Neural progenitor cell (in vitro differentiated cells): ENCODE results near the gene DNAI4.

Experiments
- CTCF ChIP-seq: fragments of 200-600 bp; sonication (generic); IDR thresholded peaks from 2 replicates; pipeline ENCODE4 v1.5.1; 2017; ENCODE audit warnings: antibody characterized with exemption, mild to moderate bottlenecking
- EZH2 ChIP-seq: fragments of 200-600 bp; sonication (generic); IDR thresholded peaks from 2 replicates; pipeline ENCODE4 v1.6.1; 2017; ENCODE audit warnings: antibody characterized with exemption, mild to moderate bottlenecking, moderate library complexity
- EZH2phosphoT487 ChIP-seq: fragments of 200-600 bp; sonication (generic); IDR thresholded peaks from 2 replicates; pipeline ENCODE4 v1.6.1; 2017; ENCODE audit warnings: antibody characterized with exemption

DNA sequence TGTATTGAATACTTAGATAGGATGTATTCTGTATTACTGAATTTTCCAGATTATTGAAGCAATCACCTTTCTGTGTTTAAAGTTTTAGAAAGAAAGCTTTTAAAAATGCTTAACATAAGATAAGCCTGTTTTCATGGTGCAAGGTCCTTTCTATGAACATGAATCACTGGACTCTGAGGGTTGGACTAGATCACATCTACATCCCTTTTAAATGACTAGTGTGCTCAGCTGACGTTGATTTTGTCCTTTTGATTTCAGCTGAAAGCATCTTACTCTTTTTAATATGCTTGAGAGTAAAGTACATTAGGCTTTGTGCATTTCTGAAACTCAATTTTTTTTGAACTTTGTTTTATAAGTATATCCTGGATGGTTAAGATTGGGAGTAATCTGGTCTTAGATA, 16.3 kb upstream of the DNAI4 start:
- TF ChIP-seq CTCF (no peak), EZH2 (no peak), EZH2phosphoT487 (no peak)
